DOHH2 (cell line): ENCODE data around the gene ISL2.

ENCODE experiments used
- H3F3A ChIP-seq: fragments of 200-600 bp; sonication (generic), shearing (Covaris generic); 2 replicates; pipeline ENCODE4 v1.6.0; 2016; ENCODE audit warnings: antibody characterized with exemption, mild to moderate bottlenecking; ENCODE audit not compliant: control insufficient read depth, insufficient read depth
- H3K27ac ChIP-seq: fragments of 200-600 bp; sonication (generic); 2 replicates; pipeline ENCODE4 v1.5.1; 2014; ENCODE audit warnings: low read depth, mild to moderate bottlenecking, low read length, moderate library complexity
- H3K27me3 ChIP-seq: fragments of 200-600 bp; sonication (generic); 2 replicates; pipeline ENCODE4 v1.6.1; 2014; ENCODE audit warnings: mild to moderate bottlenecking, low read length, mixed read lengths; ENCODE audit not compliant: control insufficient read depth
- H3K36me3 ChIP-seq: fragments of 200-600 bp; sonication (generic); 2 replicates; pipeline ENCODE4 v1.6.1; 2014; ENCODE audit warnings: mild to moderate bottlenecking, low read length, moderate library complexity, mixed read lengths; ENCODE audit not compliant: control insufficient read depth
- H3K4me1 ChIP-seq: fragments of 200-600 bp; sonication (generic); 2 replicates; pipeline ENCODE4 v1.6.1; 2014; ENCODE audit warnings: mild to moderate bottlenecking, low read length, mixed read lengths; ENCODE audit not compliant: control insufficient read depth
- H3K4me2 ChIP-seq: fragments of 200-600 bp; sonication (generic); 2 replicates; pipeline ENCODE4 v1.6.0; 2014; ENCODE audit warnings: mild to moderate bottlenecking, low read length, moderate library complexity
- H3K4me3 ChIP-seq: fragments of 200-600 bp; sonication (generic); 2 replicates; pipeline ENCODE4 v1.5.1; 2014; ENCODE audit warnings: mild to moderate bottlenecking, low read length, mixed read lengths
- H3K79me2 ChIP-seq: fragments of 200-600 bp; sonication (generic); 2 replicates; pipeline ENCODE4 v1.6.1; 2014; ENCODE audit warnings: mild to moderate bottlenecking, low read length, mixed read lengths; ENCODE audit not compliant: control insufficient read depth
- H3K9me2 ChIP-seq: fragments of 200-600 bp; sonication (generic); replicated peaks from 2 replicates; pipeline ENCODE4 v1.6.1; 2014; ENCODE audit warnings: mild to moderate bottlenecking, low read length, mixed read lengths; ENCODE audit not compliant: control insufficient read depth
- H3K9me3 ChIP-seq: fragments of 200-600 bp; sonication (generic); 2 replicates; pipeline ENCODE4 v1.6.1; 2014; ENCODE audit warnings: antibody characterized with exemption, low read length, mixed read lengths; ENCODE audit not compliant: control insufficient read depth, insufficient read depth
- H4K20me1 ChIP-seq: fragments of 200-600 bp; sonication (generic); 2 replicates; pipeline ENCODE4 v1.6.0; 2014; ENCODE audit warnings: low read depth, mild to moderate bottlenecking, antibody characterized with exemption, low read length, moderate library complexity; ENCODE audit not compliant: control insufficient read depth, insufficient read depth
- CTCF ChIP-seq: fragments of 200-600 bp; sonication (generic); IDR thresholded peaks from one replicate; pipeline ENCODE4 v1.5.1; 2014; ENCODE audit warnings: antibody characterized with exemption, mild to moderate bottlenecking, low read depth, low read length; ENCODE audit not compliant: poor library complexity, severe bottlenecking
- EZH2phosphoT487 ChIP-seq: fragments of 200-600 bp; sonication (generic); IDR thresholded peaks from 2 replicates; pipeline ENCODE4 v1.6.1; 2017; ENCODE audit warnings: borderline replicate concordance, mild to moderate bottlenecking, antibody characterized with exemption, low read length, moderate library complexity, mixed read lengths

The ISL2 gene

GRCh38 chr15:76380249-76380648, 43.7 kb downstream of the ISL2 start:
- Histone ChIP-seq H3K4me1 (no peaks in the 10 kb centered on the region), H3K27me3 (no peaks in the 10 kb centered on the region), H3K36me3 (no peaks in the 10 kb centered on the region), H3K27ac (no peak overlapping the region), H4K20me1 (no peaks in the 10 kb centered on the region), H3F3A (no peaks in the 10 kb centered on the region), H3K4me3 (no peak overlapping the region), H3K9me2 (no peaks in the 10 kb centered on the region), H3K4me2 (no peak overlapping the region), H3K9me3 (no peaks in the 10 kb centered on the region), H3K79me2 (no peaks in the 10 kb centered on the region)
- TF ChIP-seq CTCF = no peak
- no peak for TF ChIP-seq EZH2phosphoT487

GRCh38 chr15:76381366-76381765, 44.8 kb downstream of the ISL2 start:
- no peaks in the 10 kb centered on the region for H3K9me3 ChIP-seq
- no peaks in the 10 kb centered on the region for H3K79me2 ChIP-seq
- H3K4me2 ChIP-seq = no peak overlapping the region
- H3F3A ChIP-seq = no peaks in the 10 kb centered on the region
- H3K9me2 ChIP-seq = no peaks in the 10 kb centered on the region
- TF ChIP-seq CTCF (no peak), EZH2phosphoT487 (no peak)
- no peak overlapping the region for H3K4me3 ChIP-seq
- H4K20me1 ChIP-seq = no peaks in the 10 kb centered on the region
- no peaks in the 10 kb centered on the region for H3K4me1 ChIP-seq
- H3K27ac ChIP-seq = no peak overlapping the region
- peaks cover 4% of the 10 kb centered on the region; the same call in 1 of the 2 replicates for H3K27me3 ChIP-seq
- no peaks in the 10 kb centered on the region for H3K36me3 ChIP-seq

GRCh38 chr15:76382987-76383728, 46.6 kb downstream of the ISL2 start:
- H4K20me1 ChIP-seq = no peaks in the 10 kb centered on the region
- no peaks in the 10 kb centered on the region for H3K9me3 ChIP-seq
- H3K27ac ChIP-seq = no peak overlapping the region
- no peaks in the 10 kb centered on the region for H3F3A ChIP-seq
- H3K36me3 ChIP-seq = no peaks in the 10 kb centered on the region
- TF ChIP-seq CTCF (no peak), EZH2phosphoT487 (no peak)
- no peaks in the 10 kb centered on the region for H3K9me2 ChIP-seq
- H3K4me1 ChIP-seq = no peaks in the 10 kb centered on the region
- H3K79me2 ChIP-seq = no peaks in the 10 kb centered on the region
- H3K27me3 ChIP-seq = peaks cover 4% of the 10 kb centered on the region; the same call in 1 of the 2 replicates
- H3K4me2 ChIP-seq = no peak overlapping the region
- H3K4me3 ChIP-seq = no peak overlapping the region
